Peyer's patch (tissue), 4 donors: ENCODE measurements around the gene DHX38.

Experiments
- POLR2A ChIP-seq, 2 donors: fragments of 450-650 bp; IDR thresholded peaks; one replicate each; pipeline ENCODE4 v1.5.1; 2017; ENCODE audit warnings: antibody characterized with exemption in 2 of 2, mild to moderate bottlenecking in 2 of 2, moderate library complexity in 2 of 2
- TF ChIP-seq, protein P1 (sequence below), 6 experiments: fragments of 450-650 bp in 4 of 6; fragments of 200-600 bp in 2 of 6; sonication (generic) in 1 of 6; IDR thresholded peaks; one replicate each; pipeline ENCODE4 v1.5.1; 2017 to 2019; ENCODE audit warnings: antibody characterized with exemption in 6 of 6, mild to moderate bottlenecking in 3 of 6, moderate library complexity in 1 of 6

DNA sequence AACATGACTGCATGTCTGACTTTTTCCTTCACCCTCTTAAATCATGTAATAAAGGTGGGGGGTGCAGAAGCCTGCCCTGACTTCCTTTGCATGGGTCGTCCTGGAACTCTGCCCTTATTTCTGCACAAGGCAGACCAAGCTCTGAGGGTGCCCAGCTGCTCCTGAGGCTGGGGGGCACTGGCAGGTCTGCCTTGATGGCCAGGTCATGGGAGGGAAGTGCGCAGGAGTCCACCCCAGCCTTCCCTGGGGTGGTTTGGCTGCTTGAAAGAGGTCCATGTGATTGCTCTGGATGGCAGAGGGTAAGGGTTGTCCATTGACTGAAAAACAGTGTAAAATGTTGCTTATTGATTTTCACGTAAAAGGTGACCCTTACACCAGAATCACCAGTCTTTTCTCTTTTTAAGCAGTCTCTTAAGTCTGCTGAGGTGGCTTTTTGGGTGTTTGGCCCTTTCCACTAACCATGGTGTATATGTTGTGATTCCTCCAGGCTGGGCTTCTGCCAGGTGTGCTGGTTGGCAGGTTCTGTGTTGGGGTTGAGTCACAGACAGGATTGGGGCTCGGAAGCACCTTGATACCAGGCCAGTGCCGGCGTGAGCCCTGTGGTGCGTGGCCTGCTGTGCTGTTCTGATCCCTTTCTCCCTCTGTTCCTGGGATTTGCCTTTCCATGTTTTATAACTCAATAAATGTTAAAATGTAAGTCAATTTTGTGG, 19.4 kb downstream of the DHX38 start:
- TF ChIP-seq POLR2A (IDR thresholded peaks at IDR 0.05), result no peak
- TF ChIP-seq, protein P1, sequence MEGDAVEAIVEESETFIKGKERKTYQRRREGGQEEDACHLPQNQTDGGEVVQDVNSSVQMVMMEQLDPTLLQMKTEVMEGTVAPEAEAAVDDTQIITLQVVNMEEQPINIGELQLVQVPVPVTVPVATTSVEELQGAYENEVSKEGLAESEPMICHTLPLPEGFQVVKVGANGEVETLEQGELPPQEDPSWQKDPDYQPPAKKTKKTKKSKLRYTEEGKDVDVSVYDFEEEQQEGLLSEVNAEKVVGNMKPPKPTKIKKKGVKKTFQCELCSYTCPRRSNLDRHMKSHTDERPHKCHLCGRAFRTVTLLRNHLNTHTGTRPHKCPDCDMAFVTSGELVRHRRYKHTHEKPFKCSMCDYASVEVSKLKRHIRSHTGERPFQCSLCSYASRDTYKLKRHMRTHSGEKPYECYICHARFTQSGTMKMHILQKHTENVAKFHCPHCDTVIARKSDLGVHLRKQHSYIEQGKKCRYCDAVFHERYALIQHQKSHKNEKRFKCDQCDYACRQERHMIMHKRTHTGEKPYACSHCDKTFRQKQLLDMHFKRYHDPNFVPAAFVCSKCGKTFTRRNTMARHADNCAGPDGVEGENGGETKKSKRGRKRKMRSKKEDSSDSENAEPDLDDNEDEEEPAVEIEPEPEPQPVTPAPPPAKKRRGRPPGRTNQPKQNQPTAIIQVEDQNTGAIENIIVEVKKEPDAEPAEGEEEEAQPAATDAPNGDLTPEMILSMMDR (IDR thresholded peaks at IDR 0.05), result no peak
